ENCODE measurements around the gene TRABD2B. TPM values are rescaled to one million over a fixed set of nuclear protein-coding genes. Genes with fewer than 3 reads are reported as not detected.

The TRABD2B gene
- total RNA-seq, 3 donors from 2014 or later: 1.4 to 3.7 (median 2.3) TPM

DNA sequence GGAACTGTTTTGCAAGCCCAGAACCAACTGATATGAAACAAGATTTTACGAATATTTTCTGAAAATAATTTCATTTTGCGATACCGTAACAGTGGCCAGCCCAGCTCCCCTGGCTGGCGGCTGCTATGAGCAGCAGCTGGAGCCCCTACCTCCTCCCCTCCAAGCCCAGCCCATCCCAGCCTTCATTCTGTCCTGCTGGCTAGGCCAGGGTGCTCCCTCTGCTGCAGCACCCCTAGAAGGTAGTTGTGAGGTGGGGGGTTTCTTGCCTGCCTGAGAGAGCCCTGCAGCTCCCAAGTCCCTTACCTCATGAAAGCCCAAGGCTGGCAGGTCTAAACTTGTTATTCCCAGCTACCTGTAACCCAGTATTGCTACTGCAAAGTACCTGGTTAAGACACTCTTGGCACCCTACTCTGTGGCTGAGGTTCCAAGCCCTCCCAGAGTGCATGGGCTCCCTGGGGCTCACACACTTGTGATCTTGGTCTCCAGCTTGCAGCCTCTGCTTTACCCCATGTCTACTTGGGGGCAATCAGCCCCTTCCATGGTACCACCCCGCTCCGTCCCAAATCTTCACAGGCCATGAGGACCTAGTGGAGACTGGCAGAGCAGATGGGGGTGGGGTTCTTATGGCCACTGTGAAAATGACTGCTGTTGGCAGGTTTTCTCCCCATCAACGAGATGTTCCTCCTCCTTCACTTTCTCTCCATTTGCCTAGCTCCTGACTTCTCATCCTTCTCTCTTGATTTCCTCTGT, 239.8 kb downstream of the TRABD2B start:
- Histone ChIP-seq H3K27ac (no peak overlapping the region), H3K4me3 (no peak overlapping the region), H3K9me3 (no peaks in the 10 kb centered on the region), H3K4me1 (no peaks in the 10 kb centered on the region), H3K36me3 (no peaks in the 10 kb centered on the region), H3K27me3 (no peaks in the 10 kb centered on the region)
- no peak for TF ChIP-seq CTCF (IDR thresholded peaks at IDR 0.05)
- no peak for TF ChIP-seq POLR2AphosphoS5 (IDR thresholded peaks at IDR 0.05)
- no peak for TF ChIP-seq POLR2A (IDR thresholded peaks at IDR 0.05)
- intact Hi-C loops (cut with DNase I; ENCODE audit: low total_unique reads): no loop called here
- DNase-seq (ENCODE audit: low spot score in 2 of 2): peak in 1 of 2 donors; percentile 10

DNA sequence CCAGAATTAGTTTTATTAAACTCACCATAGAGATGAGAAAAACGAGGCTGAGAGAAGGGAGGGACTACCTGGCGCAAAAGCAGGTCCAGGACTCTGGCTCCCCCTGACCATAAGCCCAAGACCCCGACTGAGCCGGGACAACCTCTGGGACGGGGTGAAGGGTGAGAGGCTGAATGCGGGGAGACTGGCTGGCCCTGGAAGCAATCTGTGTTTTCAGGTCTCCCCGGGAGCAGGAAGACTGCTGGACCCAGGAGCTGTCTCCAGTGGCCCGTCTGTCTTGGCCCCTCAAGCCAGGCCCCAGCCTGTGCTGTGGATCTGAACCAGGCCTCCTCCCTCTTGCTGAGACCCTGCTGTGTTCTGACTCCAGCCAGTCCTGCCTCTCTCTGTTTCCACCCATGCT, 240.8 kb downstream of the TRABD2B start:
- intact Hi-C loops (cut with DNase I; ENCODE audit: low total_unique reads): no loop called here
- no peaks in the 10 kb centered on the region for H3K9me3 ChIP-seq
- peak in 1 of 2 donors; percentile 10 for DNase-seq (ENCODE audit: low spot score in 2 of 2)

GRCh38 chr1:47756006-47756405, 241.2 kb downstream of the TRABD2B start:
- H3K27ac ChIP-seq: no peak overlapping the region
- H3K27me3 ChIP-seq: no peaks in the 10 kb centered on the region
- no peaks in the 10 kb centered on the region for H3K36me3 ChIP-seq
- no peaks in the 10 kb centered on the region for H3K9me3 ChIP-seq
- TF ChIP-seq POLR2AphosphoS5 (IDR thresholded peaks at IDR 0.05): no peak
- no peak for TF ChIP-seq POLR2A (IDR thresholded peaks at IDR 0.05)
- TF ChIP-seq CTCF (IDR thresholded peaks at IDR 0.05): no peak
- peaks cover 0 to 11% of the 10 kb centered on the region in 2 donors for H3K4me1 ChIP-seq
- DNase-seq (ENCODE audit: low spot score in 2 of 2): peak in 1 of 2 donors; percentile 27
- intact Hi-C loops (cut with DNase I; ENCODE audit: low total_unique reads): no loop called here
- H3K4me3 ChIP-seq: no peak overlapping the region

More for the DNA sequence above, 240.8 kb downstream of the TRABD2B start:
- TF ChIP-seq CTCF (IDR thresholded peaks at IDR 0.05): no peak
- no peak for TF ChIP-seq POLR2A (IDR thresholded peaks at IDR 0.05)
- no peak for TF ChIP-seq POLR2AphosphoS5 (IDR thresholded peaks at IDR 0.05)
- H3K4me3 ChIP-seq: no peak overlapping the region
- H3K27ac ChIP-seq: no peak overlapping the region
- H3K4me1 ChIP-seq: peaks cover 0 to 8% of the 10 kb centered on the region in 2 donors
- no peaks in the 10 kb centered on the region for H3K27me3 ChIP-seq
- H3K36me3 ChIP-seq: no peaks in the 10 kb centered on the region

- Histone ChIP-seq H3K4me3 (no peak overlapping the region), H3K4me1 (peaks cover 0 to 11% of the 10 kb centered on the region in 2 donors), H3K27ac (no peak overlapping the region), H3K9me3 (no peaks in the 10 kb centered on the region), H3K36me3 (no peaks in the 10 kb centered on the region), H3K27me3 (no peaks in the 10 kb centered on the region)
- TF ChIP-seq POLR2AphosphoS5 (IDR thresholded peaks at IDR 0.05) (no peak), CTCF (IDR thresholded peaks at IDR 0.05) (peak in 1 of 3 donors; percentile 10), POLR2A (IDR thresholded peaks at IDR 0.05) (no peak)
- intact Hi-C loops (cut with DNase I; ENCODE audit: low total_unique reads): no loop called here
- peak in 1 of 2 donors; percentile 43 for DNase-seq (ENCODE audit: low spot score in 2 of 2)
Measured at GRCh38 chr1:47755101-47755990, 241.8 kb downstream of the TRABD2B start.

DNA sequence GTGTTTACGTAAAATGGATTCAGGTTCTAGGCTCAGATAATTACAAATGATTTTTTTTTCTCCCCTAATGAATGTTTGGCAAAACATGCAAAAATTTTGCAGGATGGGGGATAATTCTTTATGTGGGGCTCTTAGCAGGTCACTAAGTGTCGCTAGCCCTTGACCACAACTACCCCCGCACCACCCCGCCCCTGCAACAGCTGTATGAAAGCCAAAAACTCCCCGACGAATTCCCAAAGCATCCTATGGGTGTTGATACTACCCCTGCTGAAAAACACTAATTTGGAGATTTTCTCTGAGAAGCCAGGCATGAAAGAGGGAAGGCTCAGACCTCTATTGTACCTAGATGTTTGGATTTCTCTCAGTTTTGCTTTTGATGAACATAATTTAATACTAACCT, 243.0 kb downstream of the TRABD2B start:
- no peak overlapping the region for H3K4me3 ChIP-seq
- H3K4me1 ChIP-seq: peaks cover 0 to 11% of the 10 kb centered on the region in 2 donors
- H3K27ac ChIP-seq: no peak overlapping the region
- no peaks in the 10 kb centered on the region for H3K9me3 ChIP-seq
- no peak for TF ChIP-seq POLR2A (IDR thresholded peaks at IDR 0.05)
- no peak for TF ChIP-seq CTCF (IDR thresholded peaks at IDR 0.05)
- TF ChIP-seq POLR2AphosphoS5 (IDR thresholded peaks at IDR 0.05): no peak
- no peak for DNase-seq (ENCODE audit: low spot score in 2 of 2)
- intact Hi-C loops (cut with DNase I; ENCODE audit: low total_unique reads): no loop called here
- no peaks in the 10 kb centered on the region for H3K36me3 ChIP-seq
- no peaks in the 10 kb centered on the region for H3K27me3 ChIP-seq

All from breast epithelium (tissue), 4 donors.